Lower leg skin (tissue), 4 donors: ENCODE data around the gene E2F7. TPM values are rescaled to one million over a fixed set of nuclear protein-coding genes. Genes with fewer than 3 reads are reported as not detected.

ENCODE experiments used
- DNase-seq, 2 donors: peaks; one replicate each; pipeline ENCODE4 v3.0.0-alpha.2; 2019; ENCODE audit warnings: low spot score in 2 of 2
- H3K4me3 ChIP-seq: fragments of 200-600 bp; sonication (generic); 2 replicates; pipeline ENCODE4 v1.5.1; 2017; ENCODE audit warnings: mild to moderate bottlenecking, low read depth; ENCODE audit not compliant: poor library complexity, severe bottlenecking
- POLR2A ChIP-seq, 2 donors: fragments of 450-650 bp; IDR thresholded peaks; one replicate each; pipeline ENCODE4 v1.6.1; 2016 to 2017; ENCODE audit warnings: antibody characterized with exemption in 2 of 2, mild to moderate bottlenecking in 1 of 2, moderate library complexity in 1 of 2
- WGBS, 2 donors: methylation state at CpG; one replicate each; pipeline ENCODE4 v1.1.5; 2018; 5-methylcytosine and 5-hydroxymethylcytosine counted together
- intact Hi-C: fragments of 100-400 bp; cut with DNase I; formaldehyde crosslinking; loops from one replicate; pipeline ENCODE4 v1.15.0; 2023; ENCODE audit warnings: low total_unique reads
- total RNA-seq, 4 donors: library from RNA; depleted of rRNA; stranded (reverse); fragments of >200 nt; gene quantifications; one replicate each; pipeline ENCODE4 v1.1.0, GENCODE V29; 2016
- TF ChIP-seq, protein P1 (sequence below), 3 donors: fragments of 450-650 bp; IDR thresholded peaks; one replicate each; pipeline ENCODE4 v1.5.1; 2016; ENCODE audit warnings: antibody characterized with exemption in 3 of 3, mild to moderate bottlenecking in 3 of 3, moderate library complexity in 2 of 3

Gene E2F7
- total RNA-seq, 4 donors from 2014 or later, result 0.71 to 2.0 (median 1.5) TPM

DNA sequence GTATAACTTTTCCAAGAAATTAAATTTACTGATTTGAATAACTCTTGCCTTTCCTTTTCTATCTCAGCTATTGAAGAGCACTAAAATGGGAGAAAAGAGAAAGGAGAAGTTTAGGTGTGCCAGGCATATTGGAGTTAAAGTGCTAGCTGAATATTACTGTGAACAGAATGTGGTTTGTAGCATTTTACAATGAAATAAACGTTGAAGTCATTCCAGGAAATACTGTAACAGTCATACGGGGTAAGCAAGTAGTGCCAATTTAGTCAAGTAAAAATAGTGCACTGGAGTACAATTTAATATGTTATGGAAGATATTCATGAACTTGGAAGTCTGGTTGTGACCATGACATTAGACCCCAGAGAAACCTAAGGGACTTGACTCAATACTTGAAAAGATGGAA, 62.1 kb downstream of the E2F7 start:
- intact Hi-C loops, result no loop called here
- 0 to 2% methylated on average over 2 of the region's 2 CpGs for WGBS, 2 donors
- TF ChIP-seq POLR2A (IDR thresholded peaks at IDR 0.05), result no peak

DNA sequence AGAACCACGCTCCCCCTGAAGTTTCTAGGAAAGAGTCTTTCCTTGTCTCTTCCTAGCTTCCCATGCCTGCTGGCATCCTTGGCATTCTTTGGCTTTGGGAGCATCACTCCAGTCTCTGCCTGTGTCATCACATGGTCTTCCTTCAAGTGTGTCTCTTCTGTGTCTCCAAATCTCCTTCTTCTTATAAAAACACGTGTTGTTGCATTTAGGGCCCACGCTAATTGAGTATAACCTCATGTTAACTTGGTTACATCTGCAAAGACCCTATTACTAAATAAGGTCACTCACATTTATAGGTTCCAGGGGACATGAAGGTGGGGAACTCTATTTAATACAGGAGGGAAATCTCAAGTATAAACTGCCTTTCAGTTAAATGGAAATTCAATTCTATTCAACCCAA, 63.0 kb downstream of the E2F7 start:
- no peak for DNase-seq
- intact Hi-C loops, result no loop called here
- TF ChIP-seq, protein P1, sequence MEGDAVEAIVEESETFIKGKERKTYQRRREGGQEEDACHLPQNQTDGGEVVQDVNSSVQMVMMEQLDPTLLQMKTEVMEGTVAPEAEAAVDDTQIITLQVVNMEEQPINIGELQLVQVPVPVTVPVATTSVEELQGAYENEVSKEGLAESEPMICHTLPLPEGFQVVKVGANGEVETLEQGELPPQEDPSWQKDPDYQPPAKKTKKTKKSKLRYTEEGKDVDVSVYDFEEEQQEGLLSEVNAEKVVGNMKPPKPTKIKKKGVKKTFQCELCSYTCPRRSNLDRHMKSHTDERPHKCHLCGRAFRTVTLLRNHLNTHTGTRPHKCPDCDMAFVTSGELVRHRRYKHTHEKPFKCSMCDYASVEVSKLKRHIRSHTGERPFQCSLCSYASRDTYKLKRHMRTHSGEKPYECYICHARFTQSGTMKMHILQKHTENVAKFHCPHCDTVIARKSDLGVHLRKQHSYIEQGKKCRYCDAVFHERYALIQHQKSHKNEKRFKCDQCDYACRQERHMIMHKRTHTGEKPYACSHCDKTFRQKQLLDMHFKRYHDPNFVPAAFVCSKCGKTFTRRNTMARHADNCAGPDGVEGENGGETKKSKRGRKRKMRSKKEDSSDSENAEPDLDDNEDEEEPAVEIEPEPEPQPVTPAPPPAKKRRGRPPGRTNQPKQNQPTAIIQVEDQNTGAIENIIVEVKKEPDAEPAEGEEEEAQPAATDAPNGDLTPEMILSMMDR (IDR thresholded peaks at IDR 0.05), result no peak
- no peak for TF ChIP-seq POLR2A (IDR thresholded peaks at IDR 0.05)
- H3K4me3 ChIP-seq, result no peak overlapping the region
- WGBS, 2 donors, result 93 to 94% methylated on average over 3 of the region's 3 CpGs

More for the DNA sequence above, 62.1 kb downstream of the E2F7 start:
- DNase-seq, result no peak
- H3K4me3 ChIP-seq, result no peak overlapping the region

GRCh38 chr12:77001276-77001675, 64.1 kb downstream of the E2F7 start:
- H3K4me3 ChIP-seq, result no peak overlapping the region
- TF ChIP-seq, protein P1 (IDR thresholded peaks at IDR 0.05), result no peak
- TF ChIP-seq POLR2A (IDR thresholded peaks at IDR 0.05), result no peak
- 93 to 94% methylated on average over 18 of the region's 18 CpGs for WGBS, 2 donors
- intact Hi-C loops, result no loop called here
- no peak for DNase-seq

- no peak for DNase-seq
- TF ChIP-seq, protein P1 (IDR thresholded peaks at IDR 0.05), result no peak
- no peak for TF ChIP-seq POLR2A (IDR thresholded peaks at IDR 0.05)
- WGBS, 2 donors, result 86 to 89% methylated on average over 2 of the region's 2 CpGs
- no peak overlapping the region for H3K4me3 ChIP-seq
- intact Hi-C loops, result no loop called here
Observed at GRCh38 chr12:76998908-76999556, 66.3 kb downstream of the E2F7 start.

DNA sequence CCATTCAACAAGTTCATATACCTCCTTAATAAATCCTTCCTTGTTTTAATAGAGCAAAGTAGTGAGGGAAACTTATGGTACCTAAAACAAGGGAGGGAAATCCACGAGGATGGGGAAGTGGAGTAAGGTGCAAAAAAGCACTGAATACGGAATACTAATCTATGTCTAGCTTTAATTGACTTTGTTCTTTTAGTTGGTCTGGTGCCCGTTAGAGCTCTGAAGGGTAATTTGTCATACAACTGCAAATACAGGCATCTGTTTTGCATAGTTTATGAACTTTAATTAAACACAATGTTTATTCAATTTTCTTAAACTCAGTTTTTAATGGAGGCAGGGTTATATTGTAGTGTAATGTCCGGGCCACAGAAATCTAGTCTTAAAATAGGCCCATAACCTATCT, 67.0 kb downstream of the E2F7 start:
- intact Hi-C loops, result no loop called here
- no peak for TF ChIP-seq POLR2A (IDR thresholded peaks at IDR 0.05)
- TF ChIP-seq, protein P1 (IDR thresholded peaks at IDR 0.05), result no peak
- no peak overlapping the region for H3K4me3 ChIP-seq
- no peak for DNase-seq
- 56% methylated on average over 4 of the region's 4 CpGs for WGBS, 2 donors

- no peak for TF ChIP-seq POLR2A (IDR thresholded peaks at IDR 0.05)
- TF ChIP-seq, protein P1 (IDR thresholded peaks at IDR 0.05), result no peak
- intact Hi-C loops, result no loop called here
- H3K4me3 ChIP-seq, result no peak overlapping the region
- no peak for DNase-seq
- WGBS, 2 donors, result 82 to 83% methylated on average over 4 of the region's 4 CpGs
Observed at GRCh38 chr12:76997011-76997780, 68.2 kb downstream of the E2F7 start.
